ENCODE measurements around the gene ABCC9. TPM values are rescaled to one million over a fixed set of nuclear protein-coding genes. Genes with fewer than 3 reads are reported as not detected.

The ABCC9 gene
- total RNA-seq (10 to 100 TPM; 15.6 to 54.8 (median 21.3) TPM), polyA plus RNA-seq (10 to 100 TPM in 1 of 2 donors, 1 to 10 TPM in 1; 4.9 to 13.9 TPM)
- long read RNA-seq, donor 1, partial matches to known transcripts: 5 of 23 reads
- long read RNA-seq, donor 1, other reads (novel, unspliced or antisense): 18 of 23 reads
- long read RNA-seq, donor 2: 0 reads
- long read RNA-seq, donor 3, partial matches to known transcripts: 5 of 15 reads
- long read RNA-seq, donor 3, other reads (novel, unspliced or antisense): 10 of 15 reads

- DNase-seq: peak; percentile 64 to 80 (median 72)
- Histone ChIP-seq H3K27ac (peak within 1 kb of the TSS; percentile 73 to 75), H3K4me1 (ENCODE audit: insufficient read depth) (peaks cover 2% of the 10 kb centered on the region), H3K36me3 (no peaks in the 10 kb centered on the region), H3K27me3 (no peaks in the 10 kb centered on the region), H3K4me3 (peak within 1 kb of the TSS; percentile 50), H3K9me3 (no peaks in the 10 kb centered on the region)
- WGBS, 3 donors: 1 to 2% (median 1%) methylated on average over 42 of the region's 42 CpGs
- intact Hi-C loops (cut with DNase I): loop anchor here in 3 of 4 donors (5.0 to 10.0 kb wide), 2 partner anchors 169 to 176 kb away; partner anchors contain the start of gene KCNJ8 (in 2 of the 3)
- peak; percentile 40 for TF ChIP-seq POLR2A (IDR thresholded peaks at IDR 0.05)
- TF ChIP-seq EP300 (IDR thresholded peaks at IDR 0.05): no peak
- TF ChIP-seq CTCF (IDR thresholded peaks at IDR 0.05): peak in 1 of 3 donors; percentile 18
These were observed at the start of gene ABCC9 for GRCh38 chr12:21940549-21941505. ABCC9 (minus strand) TSS chr12:21941426; CDS start chr12:21936674, 4,752 bp downstream.

GRCh38 chr12:21989819-21990412 is 48.7 kb upstream of the ABCC9 start:
- Histone ChIP-seq H3K27me3 (no peaks in the 10 kb centered on the region), H3K4me1 (ENCODE audit: insufficient read depth) (no peaks in the 10 kb centered on the region), H3K4me3 (no peak overlapping the region), H3K9me3 (no peaks in the 10 kb centered on the region), H3K27ac (no peak overlapping the region), H3K36me3 (no peaks in the 10 kb centered on the region)
- TF ChIP-seq CTCF (IDR thresholded peaks at IDR 0.05) (peak in 2 of 3 donors; percentile 64 to 65), EP300 (IDR thresholded peaks at IDR 0.05) (no peak)
- DNase-seq: no peak
- intact Hi-C loops (cut with DNase I): loop anchor here in 3 of 4 donors (5.0 to 10.0 kb wide), 2 partner anchors 293 to 295 kb away; no protein-coding TSS in a partner anchor
- 38 to 43% (median 41%) methylated on average over 5 of the region's 5 CpGs for WGBS, 3 donors

GRCh38 chr12:21988619-21989018 is 47.4 kb upstream of the ABCC9 start:
- no peaks in the 10 kb centered on the region for H3K36me3 ChIP-seq
- WGBS, 3 donors: 89 to 100% (median 99%) methylated on average over 1 of the region's 1 CpG
- no peak overlapping the region for H3K27ac ChIP-seq
- intact Hi-C loops (cut with DNase I): no loop called here
- no peak overlapping the region for H3K4me3 ChIP-seq
- TF ChIP-seq POLR2A (IDR thresholded peaks at IDR 0.05): no peak
- no peak for DNase-seq
- H3K4me1 ChIP-seq (ENCODE audit: insufficient read depth): no peaks in the 10 kb centered on the region
- no peaks in the 10 kb centered on the region for H3K27me3 ChIP-seq
- no peaks in the 10 kb centered on the region for H3K9me3 ChIP-seq

GRCh38 chr12:21987755-21988154 is 46.5 kb upstream of the ABCC9 start:
- H3K4me3 ChIP-seq: no peak overlapping the region
- TF ChIP-seq CTCF (IDR thresholded peaks at IDR 0.05): no peak
- no peak for TF ChIP-seq EP300 (IDR thresholded peaks at IDR 0.05)
- no peak for TF ChIP-seq POLR2A (IDR thresholded peaks at IDR 0.05)

More at GRCh38 chr12:21987755-21988154, 46.5 kb upstream of the ABCC9 start:
- Histone ChIP-seq H3K27me3 (no peaks in the 10 kb centered on the region), H3K9me3 (no peaks in the 10 kb centered on the region), H3K27ac (no peak overlapping the region), H3K36me3 (no peaks in the 10 kb centered on the region), H3K4me1 (ENCODE audit: insufficient read depth) (no peaks in the 10 kb centered on the region)
- WGBS, 3 donors: 93 to 96% (median 94%) methylated on average over 6 of the region's 6 CpGs
- intact Hi-C loops (cut with DNase I): no loop called here
- no peak for DNase-seq

All from ovary (tissue), 10 donors.